ENCODE measurements around the gene NGF. TPM values are rescaled to one million over a fixed set of nuclear protein-coding genes. Genes with fewer than 3 reads are reported as not detected.

NGF gene
- total RNA-seq, 3 donors from 2014 or later (not counting 1 experiment from before 2014, with no cell fraction given): not detected

- Mint-ChIP-seq H3K36me3 (no peaks in the 10 kb centered on the region), H3K4me3 (no peak overlapping the region), H3K27me3 (ENCODE audit: low read depth in 2 of 2) (peaks cover 11 to 24% of the 10 kb centered on the region in 2 donors), H3K9me3 (no peaks in the 10 kb centered on the region), H3K27ac (no peak overlapping the region), H3K4me1 (no peaks in the 10 kb centered on the region)
- DNase-seq: no peak
- H3K4me3 ChIP-seq (ENCODE audit: low read length): no peak overlapping the region
- TF ChIP-seq, protein P1, sequence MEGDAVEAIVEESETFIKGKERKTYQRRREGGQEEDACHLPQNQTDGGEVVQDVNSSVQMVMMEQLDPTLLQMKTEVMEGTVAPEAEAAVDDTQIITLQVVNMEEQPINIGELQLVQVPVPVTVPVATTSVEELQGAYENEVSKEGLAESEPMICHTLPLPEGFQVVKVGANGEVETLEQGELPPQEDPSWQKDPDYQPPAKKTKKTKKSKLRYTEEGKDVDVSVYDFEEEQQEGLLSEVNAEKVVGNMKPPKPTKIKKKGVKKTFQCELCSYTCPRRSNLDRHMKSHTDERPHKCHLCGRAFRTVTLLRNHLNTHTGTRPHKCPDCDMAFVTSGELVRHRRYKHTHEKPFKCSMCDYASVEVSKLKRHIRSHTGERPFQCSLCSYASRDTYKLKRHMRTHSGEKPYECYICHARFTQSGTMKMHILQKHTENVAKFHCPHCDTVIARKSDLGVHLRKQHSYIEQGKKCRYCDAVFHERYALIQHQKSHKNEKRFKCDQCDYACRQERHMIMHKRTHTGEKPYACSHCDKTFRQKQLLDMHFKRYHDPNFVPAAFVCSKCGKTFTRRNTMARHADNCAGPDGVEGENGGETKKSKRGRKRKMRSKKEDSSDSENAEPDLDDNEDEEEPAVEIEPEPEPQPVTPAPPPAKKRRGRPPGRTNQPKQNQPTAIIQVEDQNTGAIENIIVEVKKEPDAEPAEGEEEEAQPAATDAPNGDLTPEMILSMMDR (IDR thresholded peaks at IDR 0.05): no peak
- H3K27ac ChIP-seq (ENCODE audit: low read length): no peak overlapping the region
- intact Hi-C loops (cut with micrococcal nuclease): no loop called here
- H3K9me3 ChIP-seq (ENCODE audit: control insufficient read depth, insufficient read depth, low read length): no peaks in the 10 kb centered on the region
- ATAC-seq: no peak
- H3K36me3 ChIP-seq (ENCODE audit: control insufficient read depth, insufficient read depth, low read length): no peaks in the 10 kb centered on the region
- no peaks in the 10 kb centered on the region for H3K4me1 ChIP-seq (ENCODE audit: control insufficient read depth, insufficient read depth, low read length)
- no peaks in the 10 kb centered on the region for H3K27me3 ChIP-seq (ENCODE audit: control insufficient read depth, insufficient read depth, low read length)
These were observed 99.0 kb downstream of the NGF start for GRCh38 chr1:115239148-115239422.

- no peaks in the 10 kb centered on the region for H3K9me3 Mint-ChIP-seq
- H3K4me1 Mint-ChIP-seq: no peaks in the 10 kb centered on the region
- no peaks in the 10 kb centered on the region for H3K4me1 ChIP-seq (ENCODE audit: control insufficient read depth, insufficient read depth, low read length)
- H3K27me3 Mint-ChIP-seq (ENCODE audit: low read depth in 2 of 2): peaks cover 9 to 24% of the 10 kb centered on the region in 2 donors
- TF ChIP-seq, protein P1 (IDR thresholded peaks at IDR 0.05): no peak
- no peak overlapping the region for H3K27ac Mint-ChIP-seq
- H3K4me3 ChIP-seq (ENCODE audit: low read length): no peak overlapping the region
- intact Hi-C loops (cut with micrococcal nuclease): no loop called here
- H3K27me3 ChIP-seq (ENCODE audit: control insufficient read depth, insufficient read depth, low read length): no peaks in the 10 kb centered on the region
- no peaks in the 10 kb centered on the region for H3K36me3 Mint-ChIP-seq
- no peak for ATAC-seq
- H3K4me3 Mint-ChIP-seq: no peak overlapping the region
- H3K36me3 ChIP-seq (ENCODE audit: control insufficient read depth, insufficient read depth, low read length): no peaks in the 10 kb centered on the region
- H3K27ac ChIP-seq (ENCODE audit: low read length): no peak overlapping the region
- WGBS (ENCODE audit: insufficient coverage): 90% methylated on average over 5 of the region's 5 CpGs
- no peaks in the 10 kb centered on the region for H3K9me3 ChIP-seq (ENCODE audit: control insufficient read depth, insufficient read depth, low read length)
- DNase-seq: no peak
These were observed 99.5 kb downstream of the NGF start for GRCh38 chr1:115238336-115239147.

DNA sequence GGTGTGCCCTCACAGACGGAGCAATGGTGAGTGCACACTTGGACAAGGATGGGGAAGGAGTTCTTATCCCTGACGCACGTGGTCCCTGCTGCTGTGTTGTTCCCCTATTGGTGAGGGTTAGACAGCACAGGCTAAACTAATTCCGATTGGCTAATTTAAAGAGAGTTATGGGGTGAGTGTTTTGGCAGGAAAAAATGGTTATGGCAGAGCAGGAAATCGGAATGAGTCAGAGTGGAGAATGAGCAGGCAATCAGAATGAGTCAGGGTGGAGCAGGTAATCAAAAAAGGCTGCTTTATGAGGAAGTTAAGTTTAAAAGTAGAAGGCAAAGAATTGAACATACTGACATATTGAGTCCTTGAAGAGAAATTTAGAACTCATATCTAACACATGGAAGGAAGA, 100.5 kb downstream of the NGF start:
- Histone ChIP-seq H3K4me3 (ENCODE audit: low read length) (no peak overlapping the region), H3K9me3 (ENCODE audit: control insufficient read depth, insufficient read depth, low read length) (no peaks in the 10 kb centered on the region), H3K27me3 (ENCODE audit: control insufficient read depth, insufficient read depth, low read length) (no peaks in the 10 kb centered on the region), H3K4me1 (ENCODE audit: control insufficient read depth, insufficient read depth, low read length) (no peaks in the 10 kb centered on the region), H3K27ac (ENCODE audit: low read length) (no peak overlapping the region), H3K36me3 (ENCODE audit: control insufficient read depth, insufficient read depth, low read length) (no peaks in the 10 kb centered on the region)
- DNase-seq (no peak), ATAC-seq (no peak)
- H3K4me3 Mint-ChIP-seq: no peak overlapping the region
- no peaks in the 10 kb centered on the region for H3K4me1 Mint-ChIP-seq
- TF ChIP-seq, protein P1 (IDR thresholded peaks at IDR 0.05): no peak
- H3K36me3 Mint-ChIP-seq: no peaks in the 10 kb centered on the region
- intact Hi-C loops (cut with micrococcal nuclease): no loop called here
- no peak overlapping the region for H3K27ac Mint-ChIP-seq
- peaks cover 4 to 24% of the 10 kb centered on the region in 2 donors for H3K27me3 Mint-ChIP-seq (ENCODE audit: low read depth in 2 of 2)
- H3K9me3 Mint-ChIP-seq: no peaks in the 10 kb centered on the region
- 88% methylated on average over 5 of the region's 5 CpGs for WGBS (ENCODE audit: insufficient coverage)

DNA sequence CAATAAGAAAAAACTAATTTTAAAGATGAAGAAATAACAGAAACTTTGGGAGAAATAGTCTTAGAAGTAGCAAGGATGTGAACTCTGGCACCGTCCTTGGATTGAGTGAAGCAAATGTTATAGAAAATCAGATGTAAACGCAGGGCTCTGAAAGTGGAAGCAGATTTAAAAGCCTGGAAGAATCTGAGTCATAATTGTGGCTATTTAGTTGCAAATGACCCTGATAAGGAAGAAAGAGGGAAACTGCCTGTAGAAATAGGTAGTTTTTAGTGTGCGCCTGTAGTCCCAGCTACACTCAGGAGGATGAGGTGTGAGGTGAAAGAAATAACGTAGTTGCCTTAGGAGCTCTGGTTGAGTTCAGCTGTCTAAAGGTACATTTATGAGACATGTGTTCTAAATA, 101.0 kb downstream of the NGF start:
- no peaks in the 10 kb centered on the region for H3K9me3 ChIP-seq (ENCODE audit: control insufficient read depth, insufficient read depth, low read length)
- TF ChIP-seq, protein P1 (IDR thresholded peaks at IDR 0.05): no peak
- no peaks in the 10 kb centered on the region for H3K36me3 ChIP-seq (ENCODE audit: control insufficient read depth, insufficient read depth, low read length)
- H3K27me3 ChIP-seq (ENCODE audit: control insufficient read depth, insufficient read depth, low read length): no peaks in the 10 kb centered on the region
- no peak overlapping the region for H3K27ac ChIP-seq (ENCODE audit: low read length)
- H3K4me3 ChIP-seq (ENCODE audit: low read length): no peak overlapping the region
- Mint-ChIP-seq H3K9me3 (no peaks in the 10 kb centered on the region), H3K27ac (no peak overlapping the region), H3K27me3 (ENCODE audit: low read depth in 2 of 2) (peaks cover 4 to 22% of the 10 kb centered on the region in 2 donors), H3K4me3 (no peak overlapping the region), H3K36me3 (no peaks in the 10 kb centered on the region), H3K4me1 (no peaks in the 10 kb centered on the region)
- whole genome bisulfite sequencing (ENCODE audit: insufficient coverage): 90% methylated on average over 4 of the region's 4 CpGs
- no peak for ATAC-seq
- no peaks in the 10 kb centered on the region for H3K4me1 ChIP-seq (ENCODE audit: control insufficient read depth, insufficient read depth, low read length)
- intact Hi-C loops (cut with micrococcal nuclease): no loop called here
- no peak for DNase-seq
